HepG2 (cell line): Measurements from ENCODE around the gene S100A16. TPM values are rescaled to one million over a fixed set of nuclear protein-coding genes. Genes with fewer than 3 reads are reported as not detected.
A peak's percentile ranks its signal among the peaks of the same experiment; 100 is the strongest.

Experiments
- ARNT2 ChIP-seq: sonication (generic); formaldehyde crosslinking; IDR thresholded peaks from 2 replicates; pipeline ENCODE4 v1.8.0; 2022; ENCODE audit warnings: mild to moderate bottlenecking, low read depth, missing genetic modification reagents, moderate library complexity
- CCAR2 ChIP-seq: fragments of 200-400 bp; formaldehyde crosslinking; optimal IDR thresholded peaks from 2 replicates; pipeline ENCODE3; 2018; ENCODE audit warnings: low read depth, mild to moderate bottlenecking, low read length, moderate library complexity
- HMG20A ChIP-seq: IDR thresholded peaks from 2 replicates; pipeline ENCODE4 v1.6.1; 2016; ENCODE audit warnings: borderline replicate concordance
- KAT2B ChIP-seq: fragments of 150-350 bp; IDR thresholded peaks from 2 replicates; pipeline ENCODE4 v1.6.1; 2014; ENCODE audit warnings: low read depth, low read length, borderline replicate concordance
- LCORL ChIP-seq, 2 experiments: fragments of 450-650 bp in 1 of 2; sonication (generic) in 1 of 2; formaldehyde crosslinking in 1 of 2; IDR thresholded peaks; 2 replicates each; pipeline versions ENCODE4 v1.5.0 to v1.6.1; 2017 to 2020; ENCODE audit warnings: antibody characterized with exemption in 1 of 2, missing genetic modification reagents in 1 of 2
- NFE2 ChIP-seq: sonication (generic); formaldehyde crosslinking; IDR thresholded peaks from 2 replicates; pipeline ENCODE4 v1.4.0; 2020; ENCODE audit warnings: missing genetic modification reagents
- NR2F1 ChIP-seq, 2 experiments: fragments of 450-650 bp in 1 of 2; formaldehyde crosslinking in 1 of 2; IDR thresholded peaks; 2 replicates each; pipeline versions ENCODE4 v1.5.0 to v1.6.1; 2016 to 2020; ENCODE audit warnings: mild to moderate bottlenecking in 1 of 2, missing compliant biosample characterization in 1 of 2, missing genetic modification reagents in 1 of 2, moderate library complexity in 1 of 2
- SAFB2 ChIP-seq: sonication (generic); formaldehyde crosslinking; IDR thresholded peaks from 2 replicates; pipeline ENCODE4 v1.5.1; 2020; ENCODE audit warnings: missing genetic modification reagents, low read depth, mild to moderate bottlenecking, borderline replicate concordance
- SIN3B ChIP-seq: fragments of 150-350 bp; IDR thresholded peaks from 2 replicates; pipeline ENCODE4 v1.6.1; 2014; ENCODE audit warnings: low read length
- SMAD9 ChIP-seq: sonication (generic); formaldehyde crosslinking; IDR thresholded peaks from 2 replicates; pipeline ENCODE4 v1.5.1; 2020; ENCODE audit warnings: mild to moderate bottlenecking, missing genetic modification reagents
- THAP9 ChIP-seq: sonication (generic); formaldehyde crosslinking; IDR thresholded peaks from 2 replicates; pipeline ENCODE4; 2020; ENCODE audit warnings: missing genetic modification reagents, mild to moderate bottlenecking, borderline replicate concordance
- TP53 ChIP-seq: sonication (generic); formaldehyde crosslinking; conservative IDR thresholded peaks from 2 replicates; pipeline ENCODE4 v1.4.0; 2020; ENCODE audit warnings: missing genetic modification reagents
- ZBTB43 ChIP-seq: sonication (generic); formaldehyde crosslinking; conservative IDR thresholded peaks from 2 replicates; pipeline ENCODE4 v1.4.0; 2020; ENCODE audit warnings: missing genetic modification reagents
- ZNF672 ChIP-seq: sonication (generic); formaldehyde crosslinking; IDR thresholded peaks from 2 replicates; pipeline ENCODE4 v1.8.1; 2022; ENCODE audit warnings: missing genetic modification reagents
- ZNF788 ChIP-seq: sonication (generic); formaldehyde crosslinking; IDR thresholded peaks from 2 replicates; pipeline ENCODE4 v1.5.0; 2020; ENCODE audit warnings: mild to moderate bottlenecking, missing genetic modification reagents, borderline replicate concordance
- ZNF891 ChIP-seq: sonication (generic); formaldehyde crosslinking; IDR thresholded peaks from 2 replicates; pipeline ENCODE4 v1.5.0; 2020; ENCODE audit warnings: mild to moderate bottlenecking, missing genetic modification reagents
- ZSCAN31 ChIP-seq: sonication (generic); formaldehyde crosslinking; IDR thresholded peaks from 2 replicates; pipeline ENCODE4 v1.5.0; 2020; ENCODE audit warnings: low read depth, mild to moderate bottlenecking, missing genetic modification reagents
- polyA plus RNA-seq, 8 experiments: library from polyadenylated mRNA; depleted of rRNA in 3 of 8; stranded (reverse) in 7 of 8; unstranded in 1 of 8; fragments of >200 nt; fragmentation: Illumina TruSeq in 4 of 8; extraction: Trizol in 4 of 8; gene quantifications; 2 replicates each; pipeline versions ENCODE4 v1.2.1 to v1.2.3, GENCODE V29; 2011 to 2016; ENCODE audit warnings: low read depth in 4 of 8, missing spikeins in 1 of 8, mixed read lengths in 1 of 8; ENCODE audit not compliant: insufficient read depth in 1 of 8
- total RNA-seq, 5 experiments: library from RNA; depleted of rRNA; stranded (reverse); fragments of >200 nt; fragmentation: Illumina TruSeq; extraction: Trizol; gene quantifications; 2 replicates each; pipeline ENCODE4 v1.2.3, GENCODE V29; 2016; ENCODE audit warnings: low read depth in 1 of 5
- TF ChIP-seq, protein P1 (sequence below): sonication (generic); formaldehyde crosslinking; IDR thresholded peaks from 2 replicates; pipeline ENCODE4 v1.4.0; 2020; ENCODE audit warnings: missing genetic modification reagents

S100A16 gene
- total and polyA plus RNA-seq, 2 of the 13 experiments (the other 11 are each of a cell fraction or from before 2014, with no cell fraction given) = 46.0 to 195 TPM

GRCh38 chr1:153633754-153634665 lies 21.1 kb upstream of the S100A16 start, which contains the start of gene CHTOP (continued):
- TF ChIP-seq ZBTB43 (CRISPR knock-in tag) = peak; percentile 53; the same call in 1 of the 2 replicates
- no peak for TF ChIP-seq NFE2 (CRISPR knock-in tag)
- TF ChIP-seq THAP9 (CRISPR knock-in tag) = peak; percentile 96
- TF ChIP-seq ZNF672 (CRISPR knock-in tag) = no peak
- peak; percentile 91; the same call in 1 of the 2 replicates for TF ChIP-seq ZNF788 (CRISPR knock-in tag)
- peak; percentile 46; the same call in 1 of the 2 replicates for TF ChIP-seq SAFB2 (CRISPR knock-in tag)
- TF ChIP-seq LCORL (IDR thresholded peaks at IDR 0.05) = no peak
- peak; percentile 83 for TF ChIP-seq LCORL (CRISPR knock-in tag; IDR thresholded peaks at IDR 0.05)
- no peak for TF ChIP-seq SIN3B
- no peak; the same call in 1 of the 2 replicates for TF ChIP-seq ZSCAN31 (CRISPR knock-in tag)
- no peak for TF ChIP-seq NR2F1 (CRISPR knock-in tag; IDR thresholded peaks at IDR 0.05)
- TF ChIP-seq TP53 (CRISPR knock-in tag) = no peak
- TF ChIP-seq KAT2B = no peak
- no peak for TF ChIP-seq HMG20A (CRISPR knock-in tag)
- TF ChIP-seq CCAR2 = no peak
- TF ChIP-seq, protein P1, sequence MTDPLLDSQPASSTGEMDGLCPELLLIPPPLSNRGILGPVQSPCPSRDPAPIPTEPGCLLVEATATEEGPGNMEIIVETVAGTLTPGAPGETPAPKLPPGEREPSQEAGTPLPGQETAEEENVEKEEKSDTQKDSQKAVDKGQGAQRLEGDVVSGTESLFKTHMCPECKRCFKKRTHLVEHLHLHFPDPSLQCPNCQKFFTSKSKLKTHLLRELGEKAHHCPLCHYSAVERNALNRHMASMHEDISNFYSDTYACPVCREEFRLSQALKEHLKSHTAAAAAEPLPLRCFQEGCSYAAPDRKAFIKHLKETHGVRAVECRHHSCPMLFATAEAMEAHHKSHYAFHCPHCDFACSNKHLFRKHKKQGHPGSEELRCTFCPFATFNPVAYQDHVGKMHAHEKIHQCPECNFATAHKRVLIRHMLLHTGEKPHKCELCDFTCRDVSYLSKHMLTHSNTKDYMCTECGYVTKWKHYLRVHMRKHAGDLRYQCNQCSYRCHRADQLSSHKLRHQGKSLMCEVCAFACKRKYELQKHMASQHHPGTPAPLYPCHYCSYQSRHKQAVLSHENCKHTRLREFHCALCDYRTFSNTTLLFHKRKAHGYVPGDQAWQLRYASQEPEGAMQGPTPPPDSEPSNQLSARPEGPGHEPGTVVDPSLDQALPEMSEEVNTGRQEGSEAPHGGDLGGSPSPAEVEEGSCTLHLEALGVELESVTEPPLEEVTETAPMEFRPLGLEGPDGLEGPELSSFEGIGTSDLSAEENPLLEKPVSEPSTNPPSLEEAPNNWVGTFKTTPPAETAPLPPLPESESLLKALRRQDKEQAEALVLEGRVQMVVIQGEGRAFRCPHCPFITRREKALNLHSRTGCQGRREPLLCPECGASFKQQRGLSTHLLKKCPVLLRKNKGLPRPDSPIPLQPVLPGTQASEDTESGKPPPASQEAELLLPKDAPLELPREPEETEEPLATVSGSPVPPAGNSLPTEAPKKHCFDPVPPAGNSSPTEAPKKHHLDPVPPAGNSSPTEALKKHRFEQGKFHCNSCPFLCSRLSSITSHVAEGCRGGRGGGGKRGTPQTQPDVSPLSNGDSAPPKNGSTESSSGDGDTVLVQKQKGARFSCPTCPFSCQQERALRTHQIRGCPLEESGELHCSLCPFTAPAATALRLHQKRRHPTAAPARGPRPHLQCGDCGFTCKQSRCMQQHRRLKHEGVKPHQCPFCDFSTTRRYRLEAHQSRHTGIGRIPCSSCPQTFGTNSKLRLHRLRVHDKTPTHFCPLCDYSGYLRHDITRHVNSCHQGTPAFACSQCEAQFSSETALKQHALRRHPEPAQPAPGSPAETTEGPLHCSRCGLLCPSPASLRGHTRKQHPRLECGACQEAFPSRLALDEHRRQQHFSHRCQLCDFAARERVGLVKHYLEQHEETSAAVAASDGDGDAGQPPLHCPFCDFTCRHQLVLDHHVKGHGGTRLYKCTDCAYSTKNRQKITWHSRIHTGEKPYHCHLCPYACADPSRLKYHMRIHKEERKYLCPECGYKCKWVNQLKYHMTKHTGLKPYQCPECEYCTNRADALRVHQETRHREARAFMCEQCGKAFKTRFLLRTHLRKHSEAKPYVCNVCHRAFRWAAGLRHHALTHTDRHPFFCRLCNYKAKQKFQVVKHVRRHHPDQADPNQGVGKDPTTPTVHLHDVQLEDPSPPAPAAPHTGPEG (CRISPR knock-in tag) = no peak
- TF ChIP-seq SMAD9 (CRISPR knock-in tag) = no peak; the same call in 1 of the 2 replicates
- peak; percentile 91 for TF ChIP-seq ARNT2 (CRISPR knock-in tag)
- peak; percentile 74 for TF ChIP-seq ZNF891 (CRISPR knock-in tag)
